GM21576 (cell line): ENCODE results near the gene MCEMP1.

Experiments
- ATAC-seq: cut with Tn5 transposase; IDR thresholded peaks from one replicate; pipeline ENCODE4 v1.9.1; 2021; ENCODE audit warnings: mild to moderate bottlenecking, moderate library complexity; ENCODE audit not compliant: unreplicated experiment

The MCEMP1 gene

DNA sequence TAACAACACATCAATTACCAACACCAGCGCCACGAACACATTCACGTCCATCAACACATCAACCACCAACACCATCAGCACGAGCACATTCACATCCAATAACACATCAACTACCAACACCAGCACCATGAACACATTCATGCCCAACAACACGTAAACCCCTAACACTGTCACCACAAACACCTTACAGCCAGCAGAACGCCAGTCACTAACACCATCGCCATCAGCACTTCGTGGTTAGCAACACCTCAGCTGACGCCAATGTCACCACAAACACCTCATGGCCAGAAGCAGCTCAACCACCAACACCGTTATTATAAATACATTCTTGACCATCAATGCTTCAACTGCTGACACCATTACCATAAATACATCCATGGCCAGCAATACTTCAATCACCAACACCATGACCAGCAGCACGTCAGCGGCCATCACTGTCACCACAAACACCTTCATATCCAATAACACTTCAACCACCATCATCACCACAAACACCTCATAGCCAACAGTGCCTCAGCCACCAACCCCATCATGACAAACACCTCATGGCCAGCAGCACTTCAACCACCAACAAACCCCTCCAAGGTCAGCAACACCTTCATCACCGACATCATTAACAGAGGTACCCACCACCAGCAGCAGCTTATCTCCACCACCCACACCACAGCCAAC, 15.7 kb downstream of the MCEMP1 start:
- no peak for ATAC-seq

DNA sequence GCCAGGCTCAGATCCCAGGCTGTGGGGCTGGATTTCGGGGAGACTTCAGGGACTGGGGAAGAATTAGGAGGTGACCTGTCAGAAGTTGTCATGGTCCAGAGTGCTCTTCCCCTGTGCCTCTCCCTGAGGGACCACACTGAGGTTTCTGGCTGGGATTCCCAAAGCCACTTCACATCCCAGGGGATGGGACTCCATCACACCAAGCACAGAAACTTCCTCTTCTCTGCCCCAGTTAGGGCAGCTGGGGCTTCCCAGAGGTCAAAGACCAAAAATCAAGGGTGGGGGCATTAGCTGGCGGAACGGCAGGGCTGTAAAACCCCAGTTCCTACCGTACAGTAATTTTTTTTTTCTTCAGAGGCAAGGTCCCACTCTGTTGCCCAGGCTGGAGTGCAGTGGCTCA, 17.6 kb downstream of the MCEMP1 start:
- ATAC-seq: no peak

DNA sequence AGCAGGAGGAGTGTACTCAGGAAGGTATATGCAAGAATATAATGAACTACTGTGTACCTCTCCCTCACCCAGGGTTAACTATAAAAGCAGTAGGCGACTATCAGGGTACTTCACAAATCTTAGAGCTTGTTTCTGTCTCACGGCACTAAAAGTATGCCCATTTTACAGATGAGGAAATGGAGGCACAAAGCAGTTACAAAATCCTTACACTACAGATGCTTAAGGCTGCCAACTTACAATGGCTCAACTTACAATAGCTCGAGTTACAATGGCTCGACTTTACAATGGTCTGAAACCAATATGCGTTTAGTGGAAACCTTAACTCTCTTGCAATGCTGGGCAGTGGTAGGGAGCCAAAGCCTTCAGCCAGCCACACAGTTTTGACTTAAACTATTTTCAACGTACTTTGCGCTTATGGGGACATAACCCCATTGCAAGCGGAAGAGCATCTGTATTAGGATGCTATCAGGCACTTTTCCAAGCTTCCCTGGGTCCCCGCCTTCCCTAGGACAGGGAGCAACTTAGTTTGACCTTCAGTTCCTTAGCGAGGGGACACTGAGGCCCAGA, 20.9 kb downstream of the MCEMP1 start:
- no peak for ATAC-seq

DNA sequence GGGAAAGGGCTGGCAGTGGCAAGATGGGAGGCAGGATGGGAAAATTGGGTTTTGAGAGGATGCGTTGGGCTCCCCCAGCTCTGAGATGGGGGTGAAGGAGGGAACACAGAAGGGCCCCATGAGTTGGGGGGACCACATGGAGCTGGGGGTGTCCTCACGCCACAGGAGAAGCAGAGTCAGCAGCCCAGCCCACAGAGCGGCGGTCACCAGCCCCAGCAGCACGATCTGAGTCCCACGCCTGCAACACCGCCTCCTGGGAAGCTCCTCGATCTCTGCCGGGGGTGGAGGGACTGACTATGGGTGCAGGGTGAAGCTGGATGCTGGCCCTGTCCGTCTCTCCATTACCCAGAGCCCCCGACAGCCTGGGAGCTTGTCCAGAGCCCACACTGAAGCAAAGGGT, 21.7 kb downstream of the MCEMP1 start:
- ATAC-seq: no peak

DNA sequence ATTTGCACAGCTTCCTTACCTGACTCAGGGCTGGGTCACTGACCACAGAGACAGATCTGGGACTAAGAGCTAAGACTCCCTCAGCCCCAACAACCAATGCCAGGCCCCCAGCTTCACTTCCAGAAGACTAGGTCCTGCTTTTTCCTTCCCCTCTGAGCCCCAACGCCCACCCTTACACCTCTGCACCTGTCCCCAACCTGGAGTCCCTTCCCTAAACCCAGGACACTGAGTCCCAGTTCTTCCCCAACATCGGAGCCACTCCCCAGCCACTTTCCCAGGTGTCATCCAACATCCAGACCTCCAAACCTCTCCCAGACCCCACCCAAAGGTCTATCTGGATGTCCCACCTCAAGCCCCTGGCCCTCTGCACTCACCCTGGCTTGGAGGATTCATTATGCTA, 22.1 kb downstream of the MCEMP1 start:
- no peak for ATAC-seq

DNA sequence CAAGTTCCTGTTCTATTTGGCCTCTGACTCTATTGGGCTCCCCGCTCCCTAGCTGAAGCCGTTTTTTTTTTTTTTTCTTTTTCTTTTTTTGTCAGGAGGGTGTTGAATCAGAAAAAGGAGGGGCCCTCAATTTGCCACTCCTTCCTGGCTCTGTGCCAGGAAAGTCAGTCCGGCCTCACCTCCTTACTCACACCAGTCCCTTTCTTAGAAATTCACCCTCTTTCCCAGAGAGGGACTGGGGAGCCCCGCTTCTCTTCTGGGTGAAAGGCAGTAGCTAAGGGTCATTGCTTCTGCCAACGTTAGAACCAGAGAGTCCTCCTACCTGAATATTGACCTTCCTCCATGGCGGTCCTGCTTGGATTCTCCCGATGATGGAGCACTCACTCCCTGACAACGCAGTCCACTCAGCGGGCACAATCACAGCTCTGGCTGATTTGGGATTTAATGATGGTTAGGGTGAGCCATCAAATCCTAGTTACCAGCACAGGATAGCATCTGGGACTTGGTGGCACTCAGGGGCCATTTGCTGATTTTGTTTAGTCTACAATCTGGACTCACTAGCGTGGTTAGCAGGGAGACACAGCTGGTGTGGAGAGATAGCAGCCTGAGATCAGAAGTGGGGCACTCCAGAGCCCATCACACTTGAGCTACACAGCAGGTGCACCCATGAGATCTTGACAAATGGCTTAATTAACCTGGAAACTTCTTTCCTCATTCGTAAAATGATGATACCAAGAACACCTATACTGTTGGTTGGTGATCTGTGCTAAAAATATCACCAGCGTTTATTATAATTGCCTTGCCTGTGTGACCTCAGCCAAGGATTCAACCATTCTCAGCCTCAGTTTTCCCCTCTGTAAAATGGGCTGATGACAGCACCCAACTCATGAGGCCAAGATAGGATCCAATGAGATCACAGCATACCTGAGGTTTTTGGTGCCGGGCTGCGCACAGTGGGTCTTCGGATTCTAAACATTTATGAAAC, 22.8 kb downstream of the MCEMP1 start:
- no peak for ATAC-seq

DNA sequence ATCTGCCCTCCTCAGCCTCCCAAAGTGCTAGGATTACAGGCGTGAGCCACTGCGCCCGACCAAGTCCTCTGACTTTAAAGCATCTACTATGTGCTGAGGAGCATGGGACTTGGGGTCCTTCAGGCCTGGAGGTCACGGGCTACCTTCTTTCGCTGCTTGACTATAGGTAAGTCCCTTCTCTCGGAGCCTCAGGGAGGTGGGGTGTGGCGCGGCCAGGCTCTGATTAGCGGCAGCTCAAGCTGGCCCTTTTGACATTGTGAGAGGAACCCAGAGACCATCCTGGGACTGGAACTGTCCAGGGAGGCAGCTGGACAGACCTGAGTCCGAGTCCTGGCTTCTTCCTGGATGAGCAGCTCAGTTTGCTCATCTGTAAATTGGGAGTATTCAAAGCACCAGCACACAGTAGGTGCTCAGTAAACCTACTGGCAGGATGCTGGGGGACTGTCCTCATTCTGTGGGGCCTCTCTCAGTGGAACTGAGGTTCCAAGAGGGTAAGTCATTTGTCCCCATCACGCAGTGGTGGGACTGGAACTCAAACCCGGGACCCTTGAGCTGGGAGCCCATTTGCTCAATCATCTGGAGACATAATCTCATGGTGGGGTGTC, 24.3 kb downstream of the MCEMP1 start:
- no peak for ATAC-seq

DNA sequence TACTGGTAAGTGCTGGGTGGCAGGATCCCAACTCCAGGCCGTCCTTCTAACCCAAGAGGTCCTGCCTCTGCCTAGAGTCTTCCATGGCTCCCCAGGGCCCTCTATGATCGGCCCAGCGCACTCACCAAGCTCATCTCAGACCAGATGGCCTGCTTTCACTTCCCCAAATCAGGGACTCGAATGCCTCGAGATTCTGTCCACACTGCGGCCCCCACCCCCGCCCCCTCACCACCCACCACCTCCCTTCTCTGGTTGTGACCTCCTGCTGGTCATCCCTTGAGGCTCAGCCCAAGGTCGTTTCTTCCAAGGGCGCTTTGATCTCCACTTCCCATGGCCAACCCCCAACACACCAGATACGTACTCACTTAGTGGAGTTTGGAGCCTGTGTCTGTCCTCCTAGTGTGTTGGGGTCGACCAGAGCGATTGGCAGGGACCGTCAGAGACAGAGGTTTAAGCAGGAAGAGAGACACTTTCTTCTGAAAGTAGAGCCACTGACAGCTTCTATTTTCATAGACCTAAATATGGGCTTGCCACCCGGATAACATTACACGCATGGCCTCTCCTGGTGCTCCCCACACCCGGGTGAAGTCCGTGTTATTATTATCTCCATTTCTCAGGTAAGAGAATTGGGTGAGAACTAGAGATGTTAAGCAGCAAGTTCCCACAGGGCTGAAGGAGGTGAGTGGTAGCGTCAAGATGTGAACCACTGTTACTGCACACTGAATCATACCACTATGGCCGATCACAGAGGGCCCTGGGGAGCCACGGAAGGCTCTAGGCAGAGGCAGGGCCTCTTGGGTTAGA, 25.0 kb downstream of the MCEMP1 start, which contains the start of gene FCER2:
Gene FCER2 (minus strand): TSS at position 478 of the 804 bp plus-strand sequence. CDS start 2,371 bp downstream, outside the sequence.
- ATAC-seq: peak; percentile 44

DNA sequence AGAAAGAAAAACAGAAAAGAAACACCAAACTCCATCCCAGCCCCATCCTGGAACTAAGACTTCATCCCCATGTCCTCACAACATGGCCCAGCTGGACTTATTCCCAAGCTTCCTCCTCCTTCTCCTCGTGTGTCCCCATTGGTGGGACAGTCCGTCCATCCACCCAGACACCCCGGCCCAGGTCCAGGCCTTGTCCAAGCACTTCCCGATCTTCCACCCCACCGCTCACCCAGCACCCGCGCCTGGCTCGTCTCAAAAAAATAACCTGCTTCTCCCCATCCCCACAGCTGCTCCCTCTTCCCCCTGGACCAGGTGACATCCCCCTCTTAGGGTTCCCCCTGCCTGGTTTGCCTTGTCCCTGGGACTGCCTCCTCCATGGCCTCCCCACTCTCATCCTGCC, 26.4 kb downstream of the MCEMP1 start:
- ATAC-seq: no peak

DNA sequence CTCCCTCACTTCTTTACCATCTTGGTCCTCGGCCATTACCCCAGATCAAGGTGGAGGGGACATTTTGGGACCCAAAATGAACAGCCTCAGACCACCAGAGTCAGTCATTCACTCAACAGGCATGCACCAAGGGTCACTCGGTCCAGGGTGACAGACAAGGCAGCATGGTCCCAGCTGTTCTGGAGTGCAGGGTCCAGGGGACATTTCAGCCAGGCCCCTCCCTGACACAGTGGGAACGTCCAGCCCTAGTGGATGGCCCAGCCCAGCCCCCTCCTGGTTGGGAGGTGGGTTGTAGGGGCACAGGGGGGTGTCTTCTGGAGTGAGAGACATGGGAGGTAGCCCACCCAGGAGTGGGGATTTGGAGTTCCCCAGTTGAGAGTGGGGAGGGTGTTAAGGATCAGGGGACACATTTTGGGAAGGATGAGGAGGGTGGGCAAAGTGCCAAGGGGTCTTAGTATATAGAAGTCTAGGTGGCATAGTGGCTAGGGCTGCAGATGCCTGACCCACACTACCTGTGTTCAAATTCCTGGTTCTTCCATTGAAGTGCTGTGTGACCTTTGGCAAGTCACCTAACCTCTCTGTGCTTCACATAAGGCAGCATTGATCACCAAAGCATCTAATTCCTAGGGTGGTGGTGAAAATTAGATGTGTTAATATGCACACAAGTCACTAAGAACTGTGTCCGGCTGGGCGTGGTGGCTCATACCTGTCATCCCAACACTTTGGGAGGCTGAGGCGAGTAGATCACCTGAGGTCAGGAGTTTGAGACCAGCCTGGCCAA, 27.6 kb downstream of the MCEMP1 start:
- ATAC-seq: no peak

DNA sequence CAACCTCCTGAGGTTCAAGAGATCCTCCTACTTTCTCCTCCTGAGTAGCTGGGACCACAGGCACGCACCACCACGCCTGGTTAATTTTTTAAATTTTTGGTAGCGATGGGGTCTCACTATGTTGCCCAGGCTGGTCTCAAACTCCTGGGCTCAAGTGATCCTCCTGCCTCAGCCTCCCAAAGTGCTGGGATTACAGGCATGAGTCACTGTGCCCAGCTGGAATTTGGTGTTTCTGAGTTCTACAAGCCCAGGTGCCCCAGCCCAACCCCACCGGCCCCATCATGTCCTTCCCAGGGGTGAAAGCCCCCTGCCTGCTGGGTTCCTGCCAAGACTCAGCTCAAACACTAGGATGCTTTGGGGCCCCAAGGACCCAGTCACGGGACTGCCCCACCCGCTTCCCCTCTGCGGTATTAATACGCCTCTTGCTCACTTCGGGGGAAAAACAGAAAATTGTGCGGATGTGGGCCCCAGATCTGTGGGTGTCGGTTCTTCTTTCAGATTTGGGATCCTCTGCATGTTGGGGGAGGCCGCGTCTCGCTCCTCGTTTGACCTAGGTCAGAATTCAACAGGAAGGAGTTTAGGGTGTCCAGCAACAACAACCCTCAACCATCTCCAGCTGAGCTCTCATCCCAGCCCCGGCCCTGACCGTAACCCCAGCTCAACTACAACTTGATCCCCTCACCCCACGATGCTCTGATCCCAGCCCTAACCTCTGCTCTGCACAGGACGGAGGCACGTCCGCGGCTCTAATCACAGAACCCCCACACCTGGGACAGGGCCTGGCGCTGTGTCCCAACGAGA, 28.7 kb downstream of the MCEMP1 start:
- ATAC-seq: peak; percentile 56

DNA sequence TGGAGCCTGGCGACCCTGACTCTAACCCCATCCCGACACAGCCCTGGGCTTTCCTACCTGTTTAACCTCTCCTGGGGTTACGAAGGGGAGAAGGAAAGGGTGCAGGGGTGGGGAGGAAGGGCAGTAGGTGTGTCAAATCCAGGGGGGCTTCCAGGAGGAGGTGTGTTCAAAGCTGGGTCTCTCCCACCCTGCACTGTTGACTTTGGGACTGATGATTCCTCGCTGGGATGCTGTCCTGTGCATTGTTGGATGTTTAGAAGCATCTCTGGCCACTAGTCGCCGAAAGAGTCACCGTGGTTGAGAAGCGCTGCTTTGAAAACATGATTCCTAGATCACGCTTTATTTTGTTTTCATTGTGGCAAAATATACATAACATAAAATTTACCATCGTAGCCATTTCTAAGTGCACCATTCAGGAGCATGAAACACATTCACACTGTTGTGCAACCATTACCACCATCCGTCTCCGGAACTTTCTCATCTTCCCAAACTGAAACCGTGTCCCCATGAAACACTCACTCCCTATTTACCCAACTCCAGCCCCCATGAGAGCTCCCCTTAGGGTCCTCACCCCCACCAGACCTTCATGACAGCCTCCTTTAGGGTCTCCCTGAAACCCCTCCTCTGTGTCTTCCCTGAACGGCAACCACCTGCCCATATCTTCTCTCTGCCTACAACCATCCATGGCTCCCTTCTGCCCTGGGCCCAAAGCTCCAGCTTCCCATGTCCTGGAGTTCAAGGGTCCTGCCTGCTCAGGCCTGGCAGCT, 29.5 kb downstream of the MCEMP1 start:
- ATAC-seq: no peak

DNA sequence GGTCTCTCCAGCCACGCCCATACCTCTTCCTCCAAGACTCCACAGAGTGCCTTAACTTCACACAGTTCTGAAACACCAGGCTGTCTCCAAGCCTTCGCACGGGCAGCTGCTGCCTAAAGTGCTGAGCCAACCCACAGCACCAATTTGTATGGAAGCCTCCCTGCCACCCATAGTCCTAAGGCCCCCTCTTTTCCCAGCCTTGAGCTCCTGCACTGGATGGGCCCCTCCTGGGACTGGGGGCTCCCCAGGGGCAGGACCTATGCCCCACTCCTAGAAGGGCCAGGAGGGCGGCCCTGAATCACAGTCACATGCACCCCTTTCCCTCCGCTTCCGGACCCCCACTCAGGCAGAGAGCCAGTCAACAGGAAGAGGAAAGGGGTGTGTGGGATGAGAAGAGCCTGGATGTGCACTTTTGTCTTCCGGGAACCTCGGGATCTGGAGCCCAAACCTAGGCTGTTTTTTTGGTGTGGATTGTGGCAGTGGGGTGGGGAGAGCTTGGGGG, 30.1 kb downstream of the MCEMP1 start:
- no peak for ATAC-seq

DNA sequence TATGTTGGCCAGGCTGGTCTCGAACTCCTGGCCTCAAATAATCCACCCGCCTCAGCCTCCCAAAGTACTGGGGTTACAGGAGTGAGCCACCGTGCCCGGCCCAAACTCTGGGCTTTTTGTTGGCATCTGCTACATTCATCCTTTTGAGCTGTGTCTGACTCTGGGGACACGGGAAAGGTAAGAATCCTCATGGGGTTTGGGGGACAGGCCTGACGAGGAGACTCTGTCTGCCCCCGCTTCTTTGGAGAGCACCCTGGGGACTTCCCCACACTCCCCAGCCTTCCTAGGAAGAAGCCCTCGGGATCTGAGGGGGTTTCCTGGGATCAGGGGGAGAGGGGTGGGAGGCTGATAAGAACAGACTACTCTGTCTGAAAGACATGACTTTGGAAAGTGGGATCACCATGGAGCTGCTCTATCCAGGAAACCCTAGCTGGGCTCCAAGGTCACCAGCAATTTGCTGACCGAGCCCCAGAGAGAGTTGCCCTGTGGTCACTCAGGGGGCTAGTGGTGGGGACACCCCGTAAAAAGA, 33.1 kb downstream of the MCEMP1 start:
- ATAC-seq: no peak

DNA sequence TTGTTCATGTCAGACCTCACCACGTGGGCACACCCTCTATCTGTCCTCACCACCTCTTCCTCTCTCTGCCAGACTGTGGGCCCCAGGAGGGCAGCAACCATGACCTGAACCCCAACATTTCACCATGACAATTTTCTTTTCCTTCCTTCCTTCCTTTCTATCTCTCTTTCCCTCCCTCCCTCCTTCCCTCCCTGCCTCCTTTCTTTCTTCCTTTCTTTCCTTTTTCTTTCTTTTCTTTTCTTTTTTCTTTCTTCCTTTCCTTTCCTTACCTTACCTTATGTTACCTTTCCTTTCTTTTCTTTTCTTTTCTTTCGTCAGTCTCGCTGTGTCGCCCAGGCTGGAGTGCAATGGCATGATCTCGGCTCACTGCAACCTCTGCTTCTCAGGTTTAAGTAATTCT, 33.7 kb downstream of the MCEMP1 start:
- ATAC-seq: no peak

DNA sequence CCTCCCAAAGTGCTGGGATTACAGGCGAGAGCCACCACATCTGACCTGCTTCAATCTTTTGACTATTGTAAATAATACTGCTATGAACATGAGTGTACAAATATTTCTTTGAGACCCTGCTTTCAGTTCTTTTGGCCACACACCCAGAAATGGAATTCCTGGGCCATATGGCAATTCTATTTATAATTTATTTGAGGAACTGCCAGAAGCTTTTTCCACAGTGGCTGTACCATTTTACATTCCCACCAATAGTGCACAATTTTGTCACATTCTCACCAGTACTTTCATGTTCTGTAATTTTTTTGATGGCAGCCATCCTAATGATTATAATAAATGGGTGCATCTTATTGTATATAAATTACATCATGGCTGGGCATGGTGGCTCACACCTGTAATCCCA, 38.8 kb downstream of the MCEMP1 start:
- no peak for ATAC-seq

DNA sequence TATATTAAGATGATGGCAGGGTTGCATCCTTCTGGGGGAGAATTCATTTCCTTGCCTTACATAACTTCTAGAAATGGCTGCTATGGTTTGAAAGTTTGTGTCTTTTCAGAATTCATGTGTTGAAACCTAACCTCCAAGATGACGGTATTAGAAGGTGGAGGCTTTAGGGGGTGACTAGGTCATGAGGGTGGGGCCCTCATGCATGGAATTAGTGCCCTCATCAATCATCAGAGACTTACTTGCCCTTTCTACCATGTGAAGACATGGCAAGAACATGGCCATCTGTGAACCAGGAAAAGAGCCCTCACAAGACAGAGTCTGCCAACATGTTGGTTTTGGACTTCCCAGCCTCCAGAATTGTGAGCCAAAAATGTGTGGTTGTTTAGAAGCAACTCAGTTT, 39.9 kb downstream of the MCEMP1 start:
- no peak for ATAC-seq

DNA sequence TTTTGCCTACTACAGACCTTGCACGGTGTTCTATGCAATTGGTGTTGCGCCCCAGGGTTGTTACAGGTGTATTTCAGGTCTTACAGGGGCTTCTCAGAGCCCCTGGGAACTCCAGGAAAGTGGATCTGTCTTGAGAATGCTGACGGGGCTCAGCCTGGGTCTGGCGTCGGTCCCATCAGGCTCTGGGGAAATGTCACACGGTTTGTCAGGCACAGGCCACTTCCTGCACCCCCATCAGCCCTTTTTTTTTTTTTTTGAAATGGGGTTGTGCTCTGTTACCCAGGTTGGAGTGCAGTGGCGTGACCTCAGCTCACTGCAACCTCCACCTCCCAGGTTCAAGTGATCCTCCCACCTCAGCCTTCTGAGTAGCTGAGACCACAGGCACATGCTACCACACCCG, 41.8 kb downstream of the MCEMP1 start:
- ATAC-seq: no peak
